NCI-H1436 treated with DMSO at 0.1 percent for 48 hours (cell line): ENCODE measurements around the gene POFUT2.

Experiments used
- DNase-seq: peaks from one replicate; lab custom pipeline; 2025; lab: John Stamatoyannopoulos, UW

Gene POFUT2

DNA sequence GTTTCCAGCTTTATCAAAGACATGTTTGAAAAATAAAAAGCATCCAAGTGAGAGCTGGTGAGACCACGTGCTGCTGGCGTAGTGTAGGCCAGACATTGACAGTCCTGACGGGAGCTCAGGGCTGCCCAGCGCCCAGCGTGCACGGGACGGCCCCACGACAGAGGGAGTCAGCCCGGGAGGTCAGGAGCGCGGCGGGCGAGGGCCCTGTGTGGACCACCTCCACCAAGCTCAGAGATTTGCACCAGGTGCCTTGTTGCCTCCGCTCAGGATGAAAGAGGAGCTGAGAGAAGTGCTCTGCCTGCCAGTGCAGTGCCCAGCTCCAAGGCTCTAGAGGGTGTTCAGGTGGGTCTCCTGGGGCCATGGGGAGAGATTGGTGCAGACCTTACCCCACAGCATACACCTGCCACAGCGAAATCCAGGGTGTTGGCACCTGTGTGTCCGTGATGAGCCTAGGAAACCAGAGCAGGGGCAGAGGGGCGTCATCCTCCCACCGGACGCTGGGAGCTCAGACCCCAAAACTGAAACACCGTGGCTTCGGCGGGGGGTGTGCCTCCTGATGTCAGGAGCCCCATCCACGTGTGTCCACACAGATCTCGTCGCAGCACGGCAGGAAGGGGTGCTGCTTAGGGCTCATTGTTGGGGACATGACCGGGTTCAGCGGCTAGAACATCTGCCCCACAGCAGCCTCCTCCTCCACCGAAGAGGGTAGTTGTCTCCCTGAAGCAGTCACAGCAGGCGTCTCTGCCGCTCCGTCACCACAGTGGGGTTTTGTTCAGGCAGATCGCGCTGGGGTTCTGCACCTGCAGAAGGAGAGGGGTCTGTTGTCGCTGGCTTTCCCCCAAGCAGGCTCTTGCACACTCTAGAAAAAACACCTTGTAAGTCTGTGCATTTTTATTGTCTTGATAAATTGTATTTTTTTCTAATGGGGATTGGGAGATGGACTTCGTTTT is 64.2 kb downstream of the POFUT2 start:
- DNase-seq = no peak

DNA sequence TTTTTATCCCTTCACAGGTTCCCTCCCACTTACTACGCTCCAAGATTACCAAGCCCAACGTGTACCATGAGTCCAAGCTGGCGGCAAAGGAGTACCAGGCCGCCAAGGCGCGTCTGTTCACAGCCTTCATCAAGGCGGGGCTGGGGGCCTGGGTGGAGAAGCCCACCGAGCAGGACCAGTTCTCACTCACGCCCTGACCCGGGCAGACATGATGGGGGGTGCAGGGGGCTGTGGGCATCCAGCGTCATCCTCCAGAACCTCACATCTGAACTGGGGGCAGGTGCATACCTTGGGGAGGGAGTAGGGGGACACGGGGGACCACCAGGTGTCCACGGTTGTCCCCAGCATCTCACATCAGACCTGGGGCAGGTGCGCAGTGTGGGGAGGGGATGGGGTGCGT is 65.7 kb downstream of the POFUT2 start:
- no peak for DNase-seq

DNA sequence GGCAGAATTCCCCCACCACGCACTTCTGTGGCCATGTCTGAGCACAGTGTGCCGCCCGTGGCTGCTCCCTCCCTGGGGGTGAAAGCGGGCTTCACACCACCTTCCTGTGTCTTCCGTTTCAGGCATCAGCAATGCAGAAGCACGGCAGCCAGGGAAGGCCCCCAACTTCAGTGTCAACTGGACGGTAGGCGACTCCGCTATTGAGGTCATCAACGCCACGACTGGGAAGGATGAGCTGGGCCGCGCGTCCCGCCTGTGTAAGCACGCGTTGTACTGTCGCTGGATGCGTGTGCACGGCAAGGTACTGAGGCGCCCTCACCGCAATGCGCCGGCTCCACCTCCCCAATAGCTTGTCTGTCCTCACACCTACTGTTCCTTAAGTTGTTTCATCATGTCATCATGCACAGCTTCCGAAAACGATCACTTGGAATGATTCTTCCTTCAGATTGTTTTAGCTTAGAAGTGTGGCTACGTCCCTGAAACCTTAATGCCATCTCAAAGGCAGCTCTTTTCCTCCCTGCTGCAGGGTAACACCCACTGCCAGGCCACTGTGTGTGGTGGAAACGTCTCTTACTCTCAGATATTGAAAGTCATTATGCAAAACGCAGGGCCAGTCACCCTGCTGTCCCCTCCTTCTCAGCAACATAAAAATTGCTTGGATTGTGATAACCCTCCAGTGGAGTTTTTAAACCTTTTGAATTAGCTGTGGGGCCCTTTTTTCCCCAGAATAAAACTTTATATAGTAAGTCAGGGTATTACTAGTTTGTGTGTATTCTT is 66.8 kb downstream of the POFUT2 start:
- DNase-seq = no peak

DNA sequence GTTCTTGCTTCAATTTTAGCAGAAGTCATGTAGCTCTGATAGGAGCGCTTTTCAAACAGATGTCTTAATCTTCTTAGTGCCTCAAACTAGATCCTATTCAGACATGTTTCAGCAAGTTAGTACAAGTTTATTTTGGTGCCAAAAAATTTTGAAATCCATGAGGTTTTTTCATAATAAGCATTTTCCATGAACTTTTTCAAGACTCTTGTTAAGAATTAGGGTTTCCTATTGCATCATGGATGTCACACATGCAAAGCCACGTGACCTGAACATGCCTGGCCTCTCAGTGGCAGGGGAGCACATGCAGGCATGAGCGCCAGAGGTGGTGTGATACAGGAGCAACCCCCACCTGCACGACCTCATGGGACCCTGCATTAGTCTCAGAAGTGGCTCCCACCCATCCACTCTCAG is 67.6 kb downstream of the POFUT2 start:
- no peak for DNase-seq

DNA sequence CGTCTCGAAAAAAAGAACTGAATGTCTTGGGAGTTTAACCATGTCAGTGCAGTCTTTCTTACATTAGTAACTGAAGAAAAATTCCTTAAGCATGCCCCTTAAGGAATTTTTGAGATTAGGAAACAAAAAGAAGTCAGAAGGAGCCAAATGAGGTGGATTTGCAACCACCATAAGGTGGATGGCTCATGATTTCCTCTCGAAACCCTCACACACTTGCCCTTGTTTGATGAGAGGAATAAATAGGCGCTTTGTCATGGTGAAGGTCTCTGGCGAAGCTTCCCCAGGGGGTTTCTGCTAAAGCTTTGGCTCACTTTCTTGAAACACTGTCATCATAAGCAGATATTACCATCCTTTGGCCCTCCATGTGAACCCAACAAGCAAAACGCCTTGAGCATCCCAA is 68.2 kb downstream of the POFUT2 start:
- DNase-seq = no peak

DNA sequence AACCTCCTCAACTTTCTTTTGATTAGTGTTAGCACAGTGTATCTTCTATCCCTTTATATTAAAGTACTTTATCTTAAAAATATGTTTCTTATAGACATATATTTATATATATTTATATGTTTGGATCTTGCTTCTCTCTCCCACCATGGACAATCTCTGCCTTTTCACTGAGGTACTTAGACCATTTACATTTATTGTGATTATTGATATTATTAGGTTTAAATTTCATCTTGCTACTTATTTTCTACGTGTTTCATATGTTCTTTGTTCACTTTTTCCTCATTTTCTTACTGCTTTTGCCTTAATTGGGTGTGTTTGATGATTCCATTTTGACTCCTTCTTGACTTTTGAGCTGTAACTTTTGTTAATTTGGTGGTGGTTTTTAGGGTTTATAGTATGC is 70.7 kb downstream of the POFUT2 start:
- no peak for DNase-seq

DNA sequence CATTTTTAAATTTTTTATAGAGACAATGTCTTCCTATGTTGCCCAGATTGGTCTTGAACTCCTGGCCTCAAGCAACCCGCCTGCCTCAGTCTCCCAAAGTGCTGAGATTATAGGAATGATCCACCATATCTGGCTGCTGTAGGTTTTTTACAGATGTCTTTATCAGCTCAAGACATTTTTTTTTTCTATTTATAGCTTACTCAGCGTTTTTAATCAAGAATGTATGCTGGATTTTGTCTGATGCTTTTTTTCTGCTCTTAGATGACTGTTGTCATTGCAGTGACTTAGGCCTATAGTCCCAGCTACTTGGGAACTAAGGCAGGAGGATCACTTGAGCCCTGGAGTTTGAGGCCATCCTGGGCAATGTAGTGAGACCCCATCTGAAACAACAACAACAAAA is 72.5 kb downstream of the POFUT2 start:
- no peak for DNase-seq
